RWPE1 (cell line): ENCODE data around the gene CMIP.

Experiments used
- CTCF ChIA-PET: fragments of 350-600 bp; sonication (Branson Sonifier 250); formaldehyde crosslinking; extraction: SDS; loops from one replicate; lab custom pipeline; 2021; lab: Yijun Ruan, JAX
- POLR2A ChIA-PET: fragments of 400-600 bp; formaldehyde crosslinking; extraction: SDS; loops from one replicate; lab custom pipeline; 2020; ENCODE audit warnings: antibody characterized with exemption; ENCODE audit not compliant: low non-redundant PET; lab: Yijun Ruan, JAX
- DNase-seq: peaks from one replicate; pipeline ENCODE4 v3.0.0; 2012; ENCODE audit warnings: low spot score
- H3K27ac ChIP-seq: fragments of 450-650 bp; 2 replicates; pipeline ENCODE4 v1.5.1; 2017
- CTCF ChIP-seq: fragments of 450-650 bp; conservative IDR thresholded peaks from 2 replicates; pipeline ENCODE4 v1.5.1; 2017; ENCODE audit warnings: low read depth, mild to moderate bottlenecking

Gene CMIP

GRCh38 chr16:81449899-81450608 is 5.4 kb downstream of the CMIP start:
- no peak for DNase-seq
- CTCF ChIA-PET, result no interaction called here
- POLR2A ChIA-PET, result no interaction called here
- TF ChIP-seq CTCF, result no peak
- no peak overlapping the region for H3K27ac ChIP-seq

- ChIA-PET POLR2A (no interaction called here), CTCF (no interaction called here)
- no peak for TF ChIP-seq CTCF
- H3K27ac ChIP-seq, result no peak overlapping the region
- DNase-seq, result no peak
These were observed 6.3 kb downstream of the CMIP start for GRCh38 chr16:81450783-81451491.

GRCh38 chr16:81451753-81452680 is 7.4 kb downstream of the CMIP start:
- no peak for DNase-seq
- ChIA-PET POLR2A (no interaction called here), CTCF (interaction anchor here (0.6 kb wide), 1 partner anchor 58 kb away, joined by 4 read pairs; no protein-coding TSS in a partner anchor)
- no peak for TF ChIP-seq CTCF
- H3K27ac ChIP-seq, result peak overlapping the region; percentile 38; the same call in 1 of the 2 replicates

GRCh38 chr16:81453091-81453728 is 8.6 kb downstream of the CMIP start:
- no peak for DNase-seq
- ChIA-PET CTCF (no interaction called here), POLR2A (no interaction called here)
- no peak for TF ChIP-seq CTCF
- peak overlapping the region; percentile 14; the same call in 1 of the 2 replicates for H3K27ac ChIP-seq

GRCh38 chr16:81454044-81454443 is 9.4 kb downstream of the CMIP start:
- POLR2A ChIA-PET, result no interaction called here
- CTCF ChIA-PET, result no interaction called here
- no peak overlapping the region for H3K27ac ChIP-seq
- no peak for DNase-seq
- TF ChIP-seq CTCF, result no peak
